Measurements from ENCODE around the gene GTSF1L. TPM values are rescaled to one million over a fixed set of nuclear protein-coding genes. Genes with fewer than 3 reads are reported as not detected.
A peak's percentile ranks its signal among the peaks of the same experiment; 100 is the strongest.
"Not testable (repeated sequence)": the region's sequence is repeated elsewhere in the genome, so short reads cannot be mapped to it uniquely, and the experiment has no call there.

GTSF1L gene
- not detected in 2 replicates for total RNA-seq

- H3K27ac Mint-ChIP-seq, result no peak within 1 kb of the TSS
- H3K4me1 Mint-ChIP-seq, result peaks cover 24% of the 10 kb centered on the region
- H3K27me3 Mint-ChIP-seq, result no peaks in the 10 kb centered on the region
- DNase-seq, result no peak
- H3K9me3 Mint-ChIP-seq, result no peaks in the 10 kb centered on the region
- H3K4me3 Mint-ChIP-seq, result no peak within 1 kb of the TSS
- peaks cover 7% of the 10 kb centered on the region for H3K36me3 Mint-ChIP-seq (ENCODE audit: low read depth)
- intact Hi-C loops (cut with micrococcal nuclease), result no loop called here
These were observed at the start of gene GTSF1L for GRCh38 chr20:43726811-43727338. Gene GTSF1L, minus strand, starts transcription at chr20:43727002. Its CDS starts 308 bp downstream, at chr20:43726694.

- Mint-ChIP-seq H3K4me1 (peaks cover 2% of the 10 kb centered on the region), H3K27me3 (peaks cover 6% of the 10 kb centered on the region), H3K27ac (no peak overlapping the region), H3K4me3 (no peak overlapping the region), H3K36me3 (ENCODE audit: low read depth) (peaks cover 1% of the 10 kb centered on the region), H3K9me3 (peaks cover 7% of the 10 kb centered on the region)
- no peak for DNase-seq
- intact Hi-C loops (cut with micrococcal nuclease), result no loop called here
These were observed 48.0 kb upstream of the GTSF1L start for GRCh38 chr20:43774754-43775153.

- Mint-ChIP-seq H3K4me1 (peaks cover 2% of the 10 kb centered on the region), H3K4me3 (no peak overlapping the region), H3K27me3 (peaks cover 21% of the 10 kb centered on the region), H3K9me3 (no peaks in the 10 kb centered on the region), H3K27ac (no peak overlapping the region), H3K36me3 (ENCODE audit: low read depth) (peaks cover 1% of the 10 kb centered on the region)
- intact Hi-C loops (cut with micrococcal nuclease), result no loop called here
- no peak for DNase-seq
These were observed 44.8 kb upstream of the GTSF1L start for GRCh38 chr20:43771503-43772190.

- no peaks in the 10 kb centered on the region for H3K9me3 Mint-ChIP-seq
- no peak for DNase-seq
- no peaks in the 10 kb centered on the region for H3K36me3 Mint-ChIP-seq (ENCODE audit: low read depth)
- no peak overlapping the region for H3K27ac Mint-ChIP-seq
- intact Hi-C loops (cut with micrococcal nuclease), result no loop called here
- no peak overlapping the region for H3K4me3 Mint-ChIP-seq
- peaks cover 24% of the 10 kb centered on the region for H3K27me3 Mint-ChIP-seq
- H3K4me1 Mint-ChIP-seq, result peaks cover 3% of the 10 kb centered on the region
These were observed 43.5 kb upstream of the GTSF1L start for GRCh38 chr20:43770342-43770741.

- no peak for DNase-seq
- no peaks in the 10 kb centered on the region for H3K9me3 Mint-ChIP-seq
- no peaks in the 10 kb centered on the region for H3K36me3 Mint-ChIP-seq (ENCODE audit: low read depth)
- intact Hi-C loops (cut with micrococcal nuclease), result no loop called here
- H3K27me3 Mint-ChIP-seq, result peaks cover 21% of the 10 kb centered on the region
- no peak overlapping the region for H3K4me3 Mint-ChIP-seq
- no peak overlapping the region for H3K27ac Mint-ChIP-seq
- peaks cover 3% of the 10 kb centered on the region for H3K4me1 Mint-ChIP-seq
These were observed 41.1 kb upstream of the GTSF1L start for GRCh38 chr20:43767686-43768474.

- H3K27ac Mint-ChIP-seq, result no peak overlapping the region
- H3K36me3 Mint-ChIP-seq (ENCODE audit: low read depth), result no peaks in the 10 kb centered on the region
- no peak for DNase-seq
- H3K27me3 Mint-ChIP-seq, result peaks cover 20% of the 10 kb centered on the region
- H3K4me1 Mint-ChIP-seq, result peaks cover 3% of the 10 kb centered on the region
- H3K9me3 Mint-ChIP-seq, result no peaks in the 10 kb centered on the region
- H3K4me3 Mint-ChIP-seq, result no peak overlapping the region
- intact Hi-C loops (cut with micrococcal nuclease), result no loop called here
These were observed 40.1 kb upstream of the GTSF1L start for GRCh38 chr20:43766917-43767316.

- H3K27ac Mint-ChIP-seq, result no peak overlapping the region
- no peaks in the 10 kb centered on the region for H3K36me3 Mint-ChIP-seq (ENCODE audit: low read depth)
- no peak overlapping the region for H3K4me3 Mint-ChIP-seq
- peaks cover 19% of the 10 kb centered on the region for H3K27me3 Mint-ChIP-seq
- intact Hi-C loops (cut with micrococcal nuclease), result no loop called here
- no peaks in the 10 kb centered on the region for H3K9me3 Mint-ChIP-seq
- no peak for DNase-seq
- H3K4me1 Mint-ChIP-seq, result peaks cover 3% of the 10 kb centered on the region
These were observed 39.6 kb upstream of the GTSF1L start for GRCh38 chr20:43766385-43766784.

GRCh38 chr20:43765916-43766315, 39.1 kb upstream of the GTSF1L start:
- no peak overlapping the region for H3K27ac Mint-ChIP-seq
- no peak overlapping the region for H3K4me3 Mint-ChIP-seq
- no peaks in the 10 kb centered on the region for H3K9me3 Mint-ChIP-seq
- intact Hi-C loops (cut with micrococcal nuclease), result no loop called here
- no peak for DNase-seq
- no peaks in the 10 kb centered on the region for H3K36me3 Mint-ChIP-seq (ENCODE audit: low read depth)
- H3K4me1 Mint-ChIP-seq, result peaks cover 3% of the 10 kb centered on the region
- H3K27me3 Mint-ChIP-seq, result peaks cover 19% of the 10 kb centered on the region

- Mint-ChIP-seq H3K36me3 (ENCODE audit: low read depth) (peaks cover 2% of the 10 kb centered on the region), H3K27me3 (peaks cover 7% of the 10 kb centered on the region), H3K4me3 (no peak overlapping the region), H3K4me1 (peaks cover 4% of the 10 kb centered on the region), H3K9me3 (peaks cover 10% of the 10 kb centered on the region), H3K27ac (no peak overlapping the region)
- no peak for DNase-seq
- intact Hi-C loops (cut with micrococcal nuclease), result no loop called here
These were observed 36.1 kb upstream of the GTSF1L start for GRCh38 chr20:43762911-43763310.

GRCh38 chr20:43761386-43762340, 34.9 kb upstream of the GTSF1L start:
- no peak for DNase-seq
- H3K27me3 Mint-ChIP-seq, result peaks cover 3% of the 10 kb centered on the region
- peaks cover 11% of the 10 kb centered on the region for H3K9me3 Mint-ChIP-seq
- H3K4me1 Mint-ChIP-seq, result peaks cover 5% of the 10 kb centered on the region
- peaks cover 2% of the 10 kb centered on the region for H3K36me3 Mint-ChIP-seq (ENCODE audit: low read depth)
- no peak overlapping the region for H3K27ac Mint-ChIP-seq
- intact Hi-C loops (cut with micrococcal nuclease), result no loop called here
- H3K4me3 Mint-ChIP-seq, result no peak overlapping the region

- DNase-seq; H3K27me3 Mint-ChIP-seq; H3K4me3 Mint-ChIP-seq; H3K36me3 Mint-ChIP-seq (ENCODE audit: low read depth); intact Hi-C loops (cut with micrococcal nuclease): not testable (repeated sequence)
- Mint-ChIP-seq H3K4me1 (peaks cover 14% of the 10 kb centered on the region), H3K9me3 (peaks cover 11% of the 10 kb centered on the region), H3K27ac (peak overlapping the region; percentile 40)
These were observed 31.1 kb upstream of the GTSF1L start for GRCh38 chr20:43757888-43758287.

- peaks cover 35% of the 10 kb centered on the region for H3K4me1 Mint-ChIP-seq
- no peak overlapping the region for H3K4me3 Mint-ChIP-seq
- intact Hi-C loops (cut with micrococcal nuclease), result loop anchor here (1.0 kb wide), 1 partner anchor 21 kb away; no protein-coding TSS in a partner anchor
- peaks cover 11% of the 10 kb centered on the region for H3K9me3 Mint-ChIP-seq
- DNase-seq, result no peak
- H3K27me3 Mint-ChIP-seq, result no peaks in the 10 kb centered on the region
- H3K36me3 Mint-ChIP-seq (ENCODE audit: low read depth), result peaks cover 8% of the 10 kb centered on the region
- no peak overlapping the region for H3K27ac Mint-ChIP-seq
These were observed 29.0 kb upstream of the GTSF1L start for GRCh38 chr20:43755851-43756250.

GRCh38 chr20:43755390-43755789, 28.6 kb upstream of the GTSF1L start:
- intact Hi-C loops (cut with micrococcal nuclease), result no loop called here
- peaks cover 8% of the 10 kb centered on the region for H3K36me3 Mint-ChIP-seq (ENCODE audit: low read depth)
- H3K4me3 Mint-ChIP-seq, result no peak overlapping the region
- no peak for DNase-seq
- H3K9me3 Mint-ChIP-seq, result peaks cover 11% of the 10 kb centered on the region
- no peak overlapping the region for H3K27ac Mint-ChIP-seq
- no peaks in the 10 kb centered on the region for H3K27me3 Mint-ChIP-seq
- peaks cover 38% of the 10 kb centered on the region for H3K4me1 Mint-ChIP-seq

Data from activated CD4-positive, alpha-beta T cell treated with anti-CD3 and anti-CD28 coated beads, Interleukin-2, amount 10 ng/mL, durations not matched to agents 24 days and 14 days (primary cell).